ENCODE measurements around the gene LIN37.
"Not testable (repeated sequence)": the region's sequence is repeated elsewhere in the genome, so short reads cannot be mapped to it uniquely, and the experiment has no call there.

The LIN37 gene

GRCh38 chr19:35719402-35720162, 28.8 kb upstream of the LIN37 start:
- DNase-seq (ENCODE audit: low read depth in 2 of 2) = no peak

GRCh38 chr19:35720163-35720524, 28.2 kb upstream of the LIN37 start:
- no peak for DNase-seq (ENCODE audit: low read depth in 2 of 2)

- DNase-seq (ENCODE audit: low read depth in 2 of 2) = no peak
Measured at GRCh38 chr19:35720648-35721047, 27.7 kb upstream of the LIN37 start.

GRCh38 chr19:35721374-35721773, 27.0 kb upstream of the LIN37 start:
- no peak for DNase-seq (ENCODE audit: low read depth in 2 of 2)

GRCh38 chr19:35722461-35722860, 25.9 kb upstream of the LIN37 start:
- DNase-seq (ENCODE audit: low read depth in 2 of 2) = no peak

GRCh38 chr19:35722897-35723296, 25.5 kb upstream of the LIN37 start:
- DNase-seq (ENCODE audit: low read depth in 2 of 2) = no peak

- DNase-seq (ENCODE audit: low read depth in 2 of 2) = no peak
Measured at GRCh38 chr19:35723671-35724070, 24.7 kb upstream of the LIN37 start.

GRCh38 chr19:35724132-35724531, 24.2 kb upstream of the LIN37 start:
- DNase-seq (ENCODE audit: low read depth in 2 of 2) = not testable (repeated sequence)

GRCh38 chr19:35724560-35724959, 23.8 kb upstream of the LIN37 start:
- no peak for DNase-seq (ENCODE audit: low read depth in 2 of 2)

GRCh38 chr19:35725216-35725861, 23.0 kb upstream of the LIN37 start:
- no peak for DNase-seq (ENCODE audit: low read depth in 2 of 2)

- no peak for DNase-seq (ENCODE audit: low read depth in 2 of 2)
Measured at GRCh38 chr19:35727053-35727955, 21.1 kb upstream of the LIN37 start.

- no peak for DNase-seq (ENCODE audit: low read depth in 2 of 2)
Measured at GRCh38 chr19:35727956-35728706, 20.2 kb upstream of the LIN37 start.

- DNase-seq (ENCODE audit: low read depth in 2 of 2) = no peak
Measured at GRCh38 chr19:35729021-35729420, 19.4 kb upstream of the LIN37 start.

- DNase-seq (ENCODE audit: low read depth in 2 of 2) = no peak
Measured at GRCh38 chr19:35729763-35730162, 18.6 kb upstream of the LIN37 start.

- DNase-seq (ENCODE audit: low read depth in 2 of 2) = no peak
Measured at GRCh38 chr19:35730326-35730725, 18.1 kb upstream of the LIN37 start.

GRCh38 chr19:35731353-35731752, 17.0 kb upstream of the LIN37 start:
- no peak for DNase-seq (ENCODE audit: low read depth in 2 of 2)

- no peak for DNase-seq (ENCODE audit: low read depth in 2 of 2)
Measured at GRCh38 chr19:35731779-35732405, 16.5 kb upstream of the LIN37 start.

GRCh38 chr19:35732540-35733179, 15.7 kb upstream of the LIN37 start:
- no peak for DNase-seq (ENCODE audit: low read depth in 2 of 2)

GRCh38 chr19:35733180-35734125, 14.9 kb upstream of the LIN37 start:
- no peak for DNase-seq (ENCODE audit: low read depth in 2 of 2)

- DNase-seq (ENCODE audit: low read depth in 2 of 2) = no peak
Measured at GRCh38 chr19:35734273-35734672, 14.1 kb upstream of the LIN37 start.
